SK-N-SH (cell line): ENCODE data around the gene USP48. TPM values are rescaled to one million over a fixed set of nuclear protein-coding genes. Genes with fewer than 3 reads are reported as not detected.

Source experiments
- CTCF ChIA-PET: fragments of 300-600, 350-600 bp; formaldehyde crosslinking; extraction: SDS; loops from one replicate; lab custom pipeline; 2021; lab: Yijun Ruan, JAX
- POLR2A ChIA-PET: fragments of 350-600 bp; sonication (Branson Sonifier 250); formaldehyde crosslinking; extraction: SDS; loops from one replicate; lab custom pipeline; 2020; ENCODE audit warnings: antibody characterized with exemption, inconsistent platforms; lab: Yijun Ruan, JAX
- DNase-seq: peaks from one replicate; pipeline ENCODE4 v3.0.0; 2012
- H2AFZ ChIP-seq: fragments of 200-600 bp; sonication (generic); 2 replicates; pipeline ENCODE4 v1.8.1; 2016; ENCODE audit warnings: antibody characterized with exemption, mild to moderate bottlenecking, low read depth
- H3F3A ChIP-seq: fragments of 200-600 bp; sonication (generic); replicated peaks from 2 replicates; pipeline ENCODE3; 2016; ENCODE audit warnings: antibody characterized with exemption, mild to moderate bottlenecking; ENCODE audit not compliant: insufficient read depth
- H3K27ac ChIP-seq, 2 experiments: fragments of 200-500 bp in 1 of 2; fragments of 200-600 bp in 1 of 2; sonication (Bioruptor generic) in 1 of 2; sonication (generic), shearing (Covaris generic) in 1 of 2; 2 replicates each; pipeline versions ENCODE4 v1.5.1 to v1.6.1; 2014 to 2016; ENCODE audit warnings: low read depth in 2 of 2, inconsistent platforms in 1 of 2, low read length in 1 of 2, mild to moderate bottlenecking in 1 of 2, mixed read lengths in 1 of 2
- H3K27me3 ChIP-seq: fragments of 200-600 bp; sonication (generic), shearing (Covaris generic); 2 replicates; pipeline ENCODE4 v1.6.1; 2016; ENCODE audit warnings: mixed run types; ENCODE audit not compliant: insufficient read depth
- H3K36me3 ChIP-seq, 2 experiments: fragments of 200-500 bp in 1 of 2; fragments of 200-600 bp in 1 of 2; sonication (Bioruptor generic) in 1 of 2; sonication (generic) in 1 of 2; replicated peaks in 1 of 2; 2 replicates each; pipeline versions ENCODE3 to v1.5.1; 2014 to 2016; ENCODE audit warnings: low read length in 1 of 2, mild to moderate bottlenecking in 1 of 2; ENCODE audit not compliant: insufficient read depth in 2 of 2, control insufficient read depth in 1 of 2
- H3K4me1 ChIP-seq, 2 experiments: fragments of 200-500 bp in 1 of 2; fragments of 200-600 bp in 1 of 2; sonication (Bioruptor generic) in 1 of 2; sonication (generic), shearing (Covaris generic) in 1 of 2; 2 replicates each; pipeline versions ENCODE4 v1.5.1 to v1.6.1; 2014 to 2016; ENCODE audit warnings: low read depth in 1 of 2, low read length in 1 of 2, mixed run types in 1 of 2; ENCODE audit not compliant: insufficient read depth in 2 of 2, control insufficient read depth in 1 of 2
- H3K4me2 ChIP-seq: fragments of 200-600 bp; sonication (generic), shearing (Covaris generic); 2 replicates; pipeline ENCODE4 v1.6.1; 2017; ENCODE audit warnings: mixed run types
- H3K4me3 ChIP-seq, 2 experiments: fragments of 200-500 bp in 1 of 2; fragments of 200-600 bp in 1 of 2; sonication (Bioruptor generic) in 1 of 2; sonication (generic), shearing (Covaris generic) in 1 of 2; 2 replicates each; pipeline versions ENCODE4 v1.5.1 to v1.8.1; 2014 to 2016; ENCODE audit warnings: low read depth in 2 of 2, inconsistent platforms in 1 of 2, low read length in 1 of 2, mild to moderate bottlenecking in 1 of 2, mixed read lengths in 1 of 2, moderate library complexity in 1 of 2
- H3K79me2 ChIP-seq: fragments of 200-600 bp; sonication (generic); 2 replicates; pipeline ENCODE4 v1.8.1; 2017; ENCODE audit warnings: mild to moderate bottlenecking; ENCODE audit not compliant: insufficient read depth
- H3K9ac ChIP-seq: fragments of 200-600 bp; sonication (generic); 2 replicates; pipeline ENCODE4 v1.6.1; 2017; ENCODE audit warnings: mixed run types
- H3K9me2 ChIP-seq: fragments of 200-600 bp; sonication (generic); 2 replicates; pipeline ENCODE4 v1.6.1; 2017; ENCODE audit warnings: mixed run types
- H3K9me3 ChIP-seq: fragments of 200-600 bp; sonication (generic); 2 replicates; pipeline ENCODE4 v1.6.1; 2017; ENCODE audit warnings: mixed run types, mild to moderate bottlenecking, moderate library complexity
- H4K20me1 ChIP-seq: fragments of 200-600 bp; sonication (generic); 2 replicates; pipeline ENCODE4 v1.6.1; 2017; ENCODE audit warnings: mild to moderate bottlenecking, mixed run types; ENCODE audit not compliant: insufficient read depth
- JUND ChIP-seq: IDR thresholded peaks from 2 replicates; pipeline ENCODE4 v1.4.0; 2012
- NFIC ChIP-seq: IDR thresholded peaks from 2 replicates; pipeline ENCODE4 v1.4.0; 2012; ENCODE audit warnings: borderline replicate concordance
- NRF1 ChIP-seq: IDR thresholded peaks from 2 replicates; pipeline ENCODE4 v1.6.1; 2012; ENCODE audit warnings: low read depth, mild to moderate bottlenecking, low read length
- RFX5 ChIP-seq: IDR thresholded peaks from 2 replicates; pipeline ENCODE4 v1.6.1; 2012; ENCODE audit warnings: mild to moderate bottlenecking, improper control_type of control experiment, low read length
- SMC3 ChIP-seq: IDR thresholded peaks from 2 replicates; pipeline ENCODE4 v1.6.1; 2012; ENCODE audit warnings: low read depth, low read length, improper control_type of control experiment
- ZBTB33 ChIP-seq: IDR thresholded peaks from 2 replicates; pipeline ENCODE4 v1.4.0; 2012; ENCODE audit warnings: low read depth, borderline replicate concordance
- WGBS: methylation state at CpG from one replicate; pipeline ENCODE4 v1.1.6; 2017; ENCODE audit warnings: low lambda C conversion rate; 5-methylcytosine and 5-hydroxymethylcytosine counted together
- polyA plus RNA-seq, 3 experiments: library from polyadenylated mRNA; depleted of rRNA; stranded (reverse); fragments of >200 nt; gene quantifications; 2 replicates each; pipeline ENCODE4 v1.2.3, GENCODE V29; 2012
- TF ChIP-seq, protein P1 (sequence below): IDR thresholded peaks from 2 replicates; pipeline ENCODE4 v1.4.0; 2012; ENCODE audit warnings: low read depth, borderline replicate concordance
- TF ChIP-seq, protein P2 (sequence below): IDR thresholded peaks from 2 replicates; pipeline ENCODE4; 2012
- TF ChIP-seq, protein P3 (sequence below): fragments of 200-600 bp; sonication (generic); IDR thresholded peaks from 2 replicates; pipeline ENCODE4 v1.6.1; 2017; ENCODE audit warnings: antibody characterized with exemption, mild to moderate bottlenecking, moderate library complexity

USP48 gene
- polyA plus RNA-seq, 1 of the 3 experiments (the other 2 are of a cell fraction): 13.6 TPM

GRCh38 chr1:21721295-21721985, 61.5 kb downstream of the USP48 start:
- DNase-seq: no peak
- no peak overlapping the region for H3K9ac ChIP-seq
- POLR2A ChIA-PET: no interaction called here

More at GRCh38 chr1:21721295-21721985, 61.5 kb downstream of the USP48 start:
- no peak overlapping the region for H3K4me2 ChIP-seq
- H3K36me3 ChIP-seq: peaks cover 41 to 47% of the 10 kb centered on the region in 2 experiments
- no peak for TF ChIP-seq NRF1
- no peak for TF ChIP-seq JUND
- TF ChIP-seq NFIC: no peak
- TF ChIP-seq, protein P1, sequence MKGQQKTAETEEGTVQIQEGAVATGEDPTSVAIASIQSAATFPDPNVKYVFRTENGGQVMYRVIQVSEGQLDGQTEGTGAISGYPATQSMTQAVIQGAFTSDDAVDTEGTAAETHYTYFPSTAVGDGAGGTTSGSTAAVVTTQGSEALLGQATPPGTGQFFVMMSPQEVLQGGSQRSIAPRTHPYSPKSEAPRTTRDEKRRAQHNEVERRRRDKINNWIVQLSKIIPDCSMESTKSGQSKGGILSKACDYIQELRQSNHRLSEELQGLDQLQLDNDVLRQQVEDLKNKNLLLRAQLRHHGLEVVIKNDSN: no peak
- TF ChIP-seq, protein P2, sequence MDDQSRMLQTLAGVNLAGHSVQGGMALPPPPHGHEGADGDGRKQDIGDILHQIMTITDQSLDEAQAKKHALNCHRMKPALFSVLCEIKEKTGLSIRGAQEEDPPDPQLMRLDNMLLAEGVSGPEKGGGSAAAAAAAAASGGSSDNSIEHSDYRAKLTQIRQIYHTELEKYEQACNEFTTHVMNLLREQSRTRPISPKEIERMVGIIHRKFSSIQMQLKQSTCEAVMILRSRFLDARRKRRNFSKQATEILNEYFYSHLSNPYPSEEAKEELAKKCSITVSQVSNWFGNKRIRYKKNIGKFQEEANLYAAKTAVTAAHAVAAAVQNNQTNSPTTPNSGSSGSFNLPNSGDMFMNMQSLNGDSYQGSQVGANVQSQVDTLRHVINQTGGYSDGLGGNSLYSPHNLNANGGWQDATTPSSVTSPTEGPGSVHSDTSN: no peak
- TF ChIP-seq, protein P3, sequence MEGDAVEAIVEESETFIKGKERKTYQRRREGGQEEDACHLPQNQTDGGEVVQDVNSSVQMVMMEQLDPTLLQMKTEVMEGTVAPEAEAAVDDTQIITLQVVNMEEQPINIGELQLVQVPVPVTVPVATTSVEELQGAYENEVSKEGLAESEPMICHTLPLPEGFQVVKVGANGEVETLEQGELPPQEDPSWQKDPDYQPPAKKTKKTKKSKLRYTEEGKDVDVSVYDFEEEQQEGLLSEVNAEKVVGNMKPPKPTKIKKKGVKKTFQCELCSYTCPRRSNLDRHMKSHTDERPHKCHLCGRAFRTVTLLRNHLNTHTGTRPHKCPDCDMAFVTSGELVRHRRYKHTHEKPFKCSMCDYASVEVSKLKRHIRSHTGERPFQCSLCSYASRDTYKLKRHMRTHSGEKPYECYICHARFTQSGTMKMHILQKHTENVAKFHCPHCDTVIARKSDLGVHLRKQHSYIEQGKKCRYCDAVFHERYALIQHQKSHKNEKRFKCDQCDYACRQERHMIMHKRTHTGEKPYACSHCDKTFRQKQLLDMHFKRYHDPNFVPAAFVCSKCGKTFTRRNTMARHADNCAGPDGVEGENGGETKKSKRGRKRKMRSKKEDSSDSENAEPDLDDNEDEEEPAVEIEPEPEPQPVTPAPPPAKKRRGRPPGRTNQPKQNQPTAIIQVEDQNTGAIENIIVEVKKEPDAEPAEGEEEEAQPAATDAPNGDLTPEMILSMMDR: no peak
- TF ChIP-seq ZBTB33: no peak
- TF ChIP-seq RFX5: no peak
- no peak for TF ChIP-seq SMC3
- H3K27me3 ChIP-seq: no peaks in the 10 kb centered on the region
- H3K9me2 ChIP-seq: no peaks in the 10 kb centered on the region
- H3F3A ChIP-seq: peaks cover 8% of the 10 kb centered on the region
- no peak overlapping the region for H3K4me3 ChIP-seq
- no peaks in the 10 kb centered on the region for H3K79me2 ChIP-seq
- H3K4me1 ChIP-seq: peaks cover 0 to 2% of the 10 kb centered on the region in 2 experiments; a peak in 1 of 4 replicates
- WGBS: 96% methylated on average over 7 of the region's 7 CpGs
- H3K9me3 ChIP-seq: no peaks in the 10 kb centered on the region
- no peaks in the 10 kb centered on the region for H4K20me1 ChIP-seq
- H2AFZ ChIP-seq: no peak overlapping the region
- CTCF ChIA-PET: interaction anchor here (1.2 kb wide), 1 partner anchor 242 kb away, joined by 3 read pairs; no protein-coding TSS in a partner anchor
- no peak overlapping the region for H3K27ac ChIP-seq
